ENCODE data around the gene ACAN.
"Not testable (repeated sequence)": the region's sequence is repeated elsewhere in the genome, so short reads cannot be mapped to it uniquely, and the experiment has no call there.

The ACAN gene

GRCh38 chr15:88904624-88905327 lies 101.5 kb downstream of the ACAN start:
- peak; percentile 71 to 72 for DNase-seq

DNA sequence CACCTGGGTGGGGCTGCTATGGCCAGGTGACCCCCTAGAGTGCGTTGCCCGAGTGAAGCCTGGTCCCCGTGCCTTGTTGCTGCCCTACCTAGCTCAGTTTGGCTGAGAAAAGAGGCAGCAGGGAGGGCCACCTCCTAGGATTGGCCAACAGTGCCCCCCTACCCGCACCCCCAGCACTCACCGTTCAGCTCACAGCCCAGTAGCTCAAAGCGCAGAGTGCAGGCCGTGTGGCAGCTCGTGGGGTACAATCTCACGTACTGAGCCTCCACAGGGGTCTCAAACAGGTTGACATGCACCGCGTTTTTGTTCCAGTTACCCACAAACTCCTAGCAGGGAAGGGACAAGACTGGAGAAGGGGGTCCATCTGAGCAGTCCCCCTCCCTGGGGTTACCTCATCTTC lies 102.3 kb downstream of the ACAN start:
- no peak for DNase-seq

DNA sequence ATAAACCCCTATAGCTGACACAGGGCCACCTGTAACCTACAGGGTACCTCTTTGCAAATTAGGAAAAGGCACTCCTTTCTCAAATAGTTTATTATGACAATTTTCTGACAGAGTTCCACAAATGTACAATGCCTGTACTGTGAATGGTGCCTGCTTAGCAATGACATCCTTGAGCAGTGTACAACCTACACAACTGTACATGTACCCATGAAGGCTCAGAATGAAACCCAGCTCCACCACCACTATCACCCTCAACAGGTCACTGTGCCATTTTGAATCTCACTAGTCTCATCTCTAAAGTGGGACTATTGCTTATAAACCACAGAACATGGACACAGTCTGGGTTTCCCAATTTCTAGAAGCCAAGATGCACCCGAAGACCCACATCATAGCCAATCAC lies 102.9 kb downstream of the ACAN start:
- DNase-seq = no peak

DNA sequence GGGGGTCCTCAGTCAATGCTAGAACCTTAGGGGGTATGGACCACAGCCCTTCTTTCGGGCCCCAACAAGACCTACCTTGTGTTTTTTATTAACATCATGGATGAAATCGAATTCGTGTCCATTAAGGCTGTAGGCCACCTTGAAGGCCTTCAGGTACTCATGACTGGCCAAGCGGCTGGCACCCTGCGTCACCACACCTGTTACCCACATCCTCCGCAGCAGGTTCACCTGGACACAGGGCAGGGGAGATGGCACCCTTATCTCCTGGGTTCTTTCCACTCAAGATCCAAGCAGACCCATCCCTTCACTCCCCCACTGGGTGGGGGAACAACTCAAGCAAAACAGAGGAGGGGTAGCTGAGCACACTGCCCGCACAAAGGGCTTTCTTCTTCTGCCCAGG lies 103.3 kb downstream of the ACAN start:
- no peak for DNase-seq

DNA sequence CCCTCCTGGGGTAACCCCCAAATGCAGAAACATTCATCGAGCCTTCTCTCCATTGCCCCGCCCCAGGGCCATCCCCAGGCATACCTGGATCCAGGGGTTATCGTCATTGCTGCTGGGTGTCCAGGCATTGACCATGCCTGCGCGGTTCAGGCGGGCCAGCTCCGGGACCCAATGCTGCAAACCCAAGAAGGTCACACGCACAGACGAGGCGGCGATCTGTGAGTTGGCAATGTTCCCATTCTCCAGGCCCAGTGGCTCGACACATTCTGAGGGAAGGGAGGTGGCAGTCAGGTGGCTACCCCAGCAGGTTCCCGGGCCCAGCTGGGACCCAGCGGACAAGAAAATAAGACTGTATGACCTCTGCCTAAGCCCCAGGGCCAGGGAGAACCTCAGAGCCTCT lies 103.9 kb downstream of the ACAN start:
- DNase-seq = no peak

- no peak for DNase-seq
Measured at GRCh38 chr15:88908123-88908522, 104.9 kb downstream of the ACAN start.

GRCh38 chr15:88908697-88909621 lies 105.7 kb downstream of the ACAN start:
- no peak for DNase-seq

GRCh38 chr15:88909956-88910831 lies 107.0 kb downstream of the ACAN start:
- no peak for DNase-seq

GRCh38 chr15:88911766-88912118 lies 108.5 kb downstream of the ACAN start:
- DNase-seq = no peak

GRCh38 chr15:88912500-88912921 lies 109.3 kb downstream of the ACAN start:
- no peak for DNase-seq

DNA sequence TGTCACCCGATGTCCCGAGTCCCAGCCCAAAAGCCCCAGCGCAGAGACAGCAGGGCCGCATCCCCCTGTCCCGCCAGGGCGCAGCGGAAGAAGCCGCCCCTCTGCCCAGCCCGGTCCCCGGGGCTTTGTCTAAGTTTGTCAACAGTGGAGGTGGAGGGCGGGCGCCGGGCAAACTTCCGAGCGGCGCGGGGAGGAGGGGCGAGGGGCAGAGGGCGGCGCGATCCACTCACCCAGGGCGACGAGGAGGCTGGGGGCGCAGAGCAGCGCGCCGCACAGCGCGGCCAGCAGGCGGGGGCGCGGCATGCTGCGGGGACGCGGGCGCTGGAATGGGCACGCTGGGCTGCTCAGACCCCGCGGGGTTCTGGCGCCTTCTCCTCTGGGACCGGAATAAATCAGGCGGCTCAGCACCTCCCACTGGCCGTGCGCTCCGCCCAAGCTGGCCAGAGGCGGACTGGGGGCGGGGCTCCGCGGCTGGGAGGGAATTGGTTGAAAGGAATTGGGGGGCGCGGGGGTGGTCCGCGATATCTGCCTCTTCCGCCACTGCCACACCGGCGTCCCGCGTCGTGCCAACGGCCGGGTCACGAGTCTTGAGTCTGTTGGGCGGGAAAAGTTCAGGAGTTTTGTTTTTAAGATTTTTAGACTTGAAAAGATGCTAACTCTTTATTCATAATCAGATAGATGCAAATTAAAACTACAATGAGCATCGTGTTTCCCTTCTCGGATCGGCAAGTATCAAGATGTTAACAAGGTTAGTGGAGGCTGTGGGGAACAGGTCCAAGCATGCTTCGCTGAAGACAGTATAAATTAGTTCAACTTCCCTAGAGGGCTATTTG lies 110.0 kb downstream of the ACAN start, which contains the start of gene MFGE8:
Gene MFGE8 (minus strand): TSS at position 363 of the 833 bp plus-strand sequence. CDS start 60 bp downstream, at position 303.
- peak in 1 of 2 experiments; percentile 22 for DNase-seq

- DNase-seq = no peak
Measured at GRCh38 chr15:88913850-88914169, 110.6 kb downstream of the ACAN start.

DNA sequence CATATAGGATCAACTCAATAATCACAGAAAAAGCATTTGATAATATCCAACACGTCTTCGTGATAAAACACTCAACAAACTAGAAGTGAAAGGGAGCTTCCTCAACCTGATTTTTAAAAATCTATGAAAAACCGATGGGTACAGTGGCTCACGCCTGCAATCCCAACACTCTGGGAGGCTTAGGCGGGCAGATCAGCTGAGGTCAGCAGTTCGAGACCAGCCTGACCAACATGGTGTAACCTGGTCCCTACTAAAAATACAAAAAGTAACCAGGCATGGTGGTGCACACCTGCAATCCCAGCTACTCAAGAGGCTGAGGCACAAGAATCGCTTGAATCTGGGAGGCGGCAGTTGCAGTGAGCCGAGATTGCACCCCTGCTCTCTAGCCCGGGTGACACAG lies 112.1 kb downstream of the ACAN start:
- no peak for DNase-seq

DNA sequence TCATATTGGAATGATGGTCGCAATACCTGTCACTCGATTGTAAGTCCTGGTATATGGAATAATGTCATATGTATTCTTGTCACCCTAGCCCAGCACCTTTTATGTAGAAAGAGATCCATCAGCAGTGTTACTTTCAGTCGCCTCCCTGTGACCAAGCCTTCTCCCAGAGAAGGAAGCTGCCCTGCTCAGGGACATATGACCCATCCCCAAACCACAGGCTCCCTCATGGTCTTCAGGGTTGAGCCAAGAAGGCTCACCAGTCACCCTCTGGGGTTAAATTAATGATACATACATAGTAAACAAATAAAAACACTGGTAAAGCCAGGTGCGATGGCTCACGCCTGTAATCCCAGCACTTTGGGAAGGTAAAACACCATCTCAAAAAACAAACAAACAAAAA lies 114.5 kb downstream of the ACAN start:
- DNase-seq = no peak

GRCh38 chr15:88918738-88919137 lies 115.5 kb downstream of the ACAN start:
- no peak for DNase-seq

- no peak for DNase-seq
Measured at GRCh38 chr15:88920186-88920891, 117.1 kb downstream of the ACAN start.

DNA sequence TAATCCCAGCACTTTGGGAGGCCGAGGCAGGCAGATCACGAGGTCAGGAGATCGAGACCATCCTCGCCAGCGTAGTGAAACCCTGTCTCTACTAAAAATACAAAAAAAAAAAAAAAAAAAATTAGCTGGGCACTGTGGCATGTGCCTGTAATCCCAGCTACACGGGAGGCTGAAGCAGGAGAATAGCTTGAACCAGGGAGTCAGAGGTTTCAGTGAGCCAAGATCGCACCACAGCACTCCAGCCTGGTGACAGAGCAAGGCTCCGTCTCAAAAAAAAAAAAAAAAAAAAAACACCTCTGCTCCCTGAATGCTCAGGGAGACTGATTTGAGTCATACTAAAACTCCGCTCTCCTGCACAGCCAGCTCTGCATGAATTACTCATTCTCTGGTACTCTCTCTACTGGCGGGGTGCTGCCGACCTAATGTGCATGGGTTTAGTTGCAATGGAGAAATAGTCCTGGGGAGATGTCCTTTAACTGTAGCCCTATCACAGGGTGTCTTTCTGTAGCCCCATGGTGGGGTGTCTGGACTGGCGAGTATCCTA lies 117.7 kb downstream of the ACAN start:
- DNase-seq = not testable (repeated sequence)

Measured in Kasumi-1 (cell line).